Measurements from ENCODE around the gene CDY2B.
"Not testable (repeated sequence)": the region's sequence is repeated elsewhere in the genome, so short reads cannot be mapped to it uniquely, and the experiment has no call there.

The CDY2B gene, protein sequence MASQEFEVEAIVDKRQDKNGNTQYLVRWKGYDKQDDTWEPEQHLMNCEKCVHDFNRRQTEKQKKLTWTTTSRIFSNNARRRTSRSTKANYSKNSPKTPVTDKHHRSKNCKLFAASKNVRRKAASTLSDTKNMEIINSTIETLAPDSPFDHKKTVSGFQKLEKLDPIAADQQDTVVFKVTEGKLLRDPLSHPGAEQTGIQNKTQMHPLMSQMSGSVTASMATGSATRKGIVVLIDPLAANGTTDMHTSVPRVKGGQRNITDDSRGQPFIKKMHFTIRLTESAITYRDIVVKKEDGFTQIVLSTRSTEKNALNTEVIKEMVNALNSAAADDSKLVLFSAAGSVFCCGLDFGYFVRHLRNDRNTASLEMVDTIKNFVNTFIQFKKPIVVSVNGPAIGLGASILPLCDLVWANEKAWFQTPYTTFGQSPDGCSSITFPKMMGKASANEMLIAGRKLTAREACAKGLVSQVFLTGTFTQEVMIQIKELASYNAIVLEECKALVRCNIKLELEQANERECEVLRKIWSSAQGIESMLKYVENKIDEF

DNA sequence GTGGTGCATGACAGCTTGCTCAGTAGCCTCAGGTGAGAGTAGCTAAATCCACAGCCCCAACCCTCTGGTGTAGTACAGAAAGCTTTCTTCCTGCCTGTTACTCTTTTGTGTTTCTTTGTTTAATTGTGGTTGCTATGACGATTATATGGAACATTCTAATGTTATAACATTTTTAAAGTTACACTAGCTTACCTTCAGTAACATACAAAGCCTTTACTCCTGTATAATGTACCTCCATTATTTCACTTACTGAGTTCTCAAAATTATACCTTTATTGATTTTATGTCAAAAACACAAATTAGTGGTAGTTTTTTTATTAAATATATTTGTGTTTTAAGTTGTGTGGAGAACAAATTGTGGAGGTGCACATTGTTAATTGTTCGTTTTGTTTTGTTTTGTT lies at the start of gene CDY2B:
TSS of gene CDY2B (minus strand) at position 101 of the 400 bp plus-strand sequence. CDS start 328 bp downstream, outside the sequence.
- not testable (repeated sequence) for DNase-seq

DNA sequence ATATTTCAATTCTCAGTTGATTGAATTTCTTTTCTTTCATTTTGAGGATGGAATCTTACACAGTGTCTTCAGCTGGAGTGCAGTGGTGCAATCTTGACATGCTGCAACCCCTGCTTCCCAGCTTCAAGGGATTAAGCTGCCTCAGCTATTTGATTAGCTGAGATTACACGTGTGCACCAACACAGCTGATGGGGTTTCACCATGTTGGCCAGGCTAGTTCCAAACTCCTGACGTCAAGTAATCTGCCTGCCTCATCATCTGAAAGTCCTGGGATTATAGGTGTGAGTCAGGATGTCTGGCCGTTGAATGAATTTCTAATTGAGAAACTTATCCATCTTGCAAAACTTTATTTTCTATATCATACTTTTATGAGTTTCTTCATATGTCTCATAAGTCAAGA lies 28.0 kb upstream of the CDY2B start:
- not testable (repeated sequence) for DNase-seq

DNA sequence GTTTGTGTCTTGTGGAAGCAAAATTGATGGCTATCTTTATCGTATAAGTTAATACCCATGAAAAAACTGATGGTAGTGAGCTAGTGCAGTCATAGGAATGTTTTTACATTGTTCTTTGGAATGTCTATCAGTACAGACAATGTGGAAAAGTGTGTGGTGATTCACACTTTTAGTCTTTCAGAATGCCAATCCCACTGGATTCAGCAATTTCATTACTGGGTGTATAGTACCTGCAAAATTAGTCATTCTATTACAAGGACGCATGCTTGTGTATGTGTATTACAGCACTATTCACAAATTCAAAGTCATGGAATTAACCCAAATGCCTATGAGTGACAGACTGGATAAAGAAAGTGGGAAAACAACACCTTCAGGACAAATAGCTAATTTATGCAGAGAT lies 27.3 kb upstream of the CDY2B start:
- not testable (repeated sequence) for DNase-seq

DNA sequence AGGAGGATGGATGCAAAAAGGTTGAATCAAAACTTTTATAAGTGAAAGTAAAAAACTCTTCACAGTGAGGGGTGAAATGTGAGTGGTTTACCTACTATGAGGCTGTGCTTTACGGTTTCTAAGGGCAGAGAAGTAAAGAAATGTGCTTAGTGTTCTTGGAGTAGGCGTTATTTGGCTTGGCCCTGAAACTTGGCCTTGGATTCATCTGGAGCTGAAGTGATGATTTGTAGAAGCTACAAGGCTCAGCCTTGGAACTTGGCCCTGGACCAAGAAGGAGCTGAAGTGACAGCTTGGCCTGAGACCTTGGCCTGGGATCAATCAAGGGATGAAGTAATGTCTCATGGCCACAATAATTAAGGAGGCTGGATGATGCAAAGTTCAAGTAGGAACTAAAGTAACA lies 1.7 kb upstream of the CDY2B start:
- DNase-seq = not testable (repeated sequence)

DNA sequence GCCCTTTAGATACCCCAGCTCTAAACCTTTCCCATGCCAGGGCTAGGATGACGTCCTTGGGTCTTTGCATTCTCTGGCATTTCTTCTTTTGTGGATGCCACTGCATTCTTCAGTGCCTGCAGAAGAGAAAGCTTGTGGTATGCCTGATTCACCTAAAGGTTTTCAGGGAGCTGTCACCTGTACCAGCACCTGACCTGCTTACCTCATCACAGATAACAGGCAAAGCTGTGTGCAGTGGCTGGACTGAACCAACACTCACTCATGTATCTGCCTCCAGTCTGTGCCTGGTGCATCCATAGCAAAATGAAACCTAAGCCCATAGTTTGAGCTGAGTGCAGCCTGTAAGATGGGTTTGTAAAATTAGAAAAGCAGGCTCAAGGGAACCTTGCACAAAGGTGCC lies 3.3 kb downstream of the CDY2B start:
- DNase-seq = not testable (repeated sequence)

DNA sequence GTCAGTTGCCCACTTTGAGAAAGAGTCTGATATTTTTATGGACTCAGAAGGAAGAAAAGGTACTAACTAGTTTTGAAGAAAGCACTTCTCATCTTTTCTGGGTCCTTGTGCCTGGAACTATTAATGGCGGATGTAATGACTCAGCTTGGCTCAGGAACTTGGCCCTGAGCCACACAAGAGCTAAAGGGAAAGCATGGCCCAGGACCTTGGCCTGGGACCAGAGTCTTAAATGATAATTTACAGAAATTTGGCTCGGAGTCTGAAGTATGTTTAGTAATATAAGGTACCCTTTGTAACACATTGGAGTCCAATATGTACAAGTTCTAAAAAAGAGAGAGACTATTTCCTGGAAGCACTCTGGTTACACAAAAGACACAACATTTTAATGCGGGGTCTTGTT lies 4.6 kb downstream of the CDY2B start:
- not testable (repeated sequence) for DNase-seq

DNA sequence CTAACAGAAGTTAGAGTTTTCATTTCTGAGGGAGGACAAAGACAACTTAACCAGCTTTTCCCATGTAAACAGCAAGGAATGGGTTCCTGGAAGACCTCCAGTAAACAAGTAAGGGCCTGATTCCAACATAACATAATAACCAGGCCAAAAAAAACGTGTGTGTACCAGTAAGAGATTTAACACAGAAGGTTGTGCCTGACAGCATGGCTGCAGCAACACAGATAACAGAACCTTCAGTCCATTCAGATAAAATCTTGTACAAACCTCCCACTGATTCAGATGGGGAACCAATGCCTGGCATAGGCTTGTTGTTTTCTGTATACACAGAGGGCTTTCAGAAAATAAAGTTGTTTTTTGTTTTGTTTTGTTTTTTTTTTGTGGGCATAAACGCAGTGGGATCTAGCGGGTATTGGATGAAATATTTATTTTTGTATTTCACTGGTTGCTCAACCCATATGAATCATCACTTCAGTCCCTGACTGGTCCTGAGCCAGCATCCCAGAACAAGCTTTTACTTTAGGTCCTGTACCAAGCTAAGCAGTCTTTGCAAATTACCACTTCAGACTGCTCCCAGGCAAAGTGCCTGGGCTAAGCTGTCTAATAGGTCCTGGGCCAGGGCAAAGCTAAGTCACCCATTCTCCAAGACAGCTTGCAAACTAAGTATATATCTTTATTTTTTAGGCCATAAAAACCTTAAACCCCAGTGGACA lies 8.7 kb downstream of the CDY2B start:
- DNase-seq = not testable (repeated sequence)

DNA sequence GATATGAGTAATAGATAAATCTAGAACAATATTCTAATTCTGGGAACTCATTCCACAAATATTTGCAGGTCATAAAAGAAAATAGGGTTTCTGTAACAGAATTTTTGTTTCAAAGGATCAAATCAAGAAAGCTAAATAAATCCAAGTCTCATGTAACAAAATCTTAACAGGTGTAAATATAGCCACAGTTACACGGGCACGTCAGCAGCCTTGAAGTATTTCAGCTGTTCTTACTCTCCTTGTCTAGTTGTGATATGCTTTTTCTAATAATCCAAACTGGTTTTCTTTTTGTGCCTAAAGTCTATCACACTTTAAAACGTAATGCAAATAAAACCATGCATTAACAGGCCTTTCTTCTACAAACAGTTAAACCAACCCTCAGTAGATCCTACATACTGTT lies 9.3 kb downstream of the CDY2B start:
- DNase-seq = not testable (repeated sequence)

DNA sequence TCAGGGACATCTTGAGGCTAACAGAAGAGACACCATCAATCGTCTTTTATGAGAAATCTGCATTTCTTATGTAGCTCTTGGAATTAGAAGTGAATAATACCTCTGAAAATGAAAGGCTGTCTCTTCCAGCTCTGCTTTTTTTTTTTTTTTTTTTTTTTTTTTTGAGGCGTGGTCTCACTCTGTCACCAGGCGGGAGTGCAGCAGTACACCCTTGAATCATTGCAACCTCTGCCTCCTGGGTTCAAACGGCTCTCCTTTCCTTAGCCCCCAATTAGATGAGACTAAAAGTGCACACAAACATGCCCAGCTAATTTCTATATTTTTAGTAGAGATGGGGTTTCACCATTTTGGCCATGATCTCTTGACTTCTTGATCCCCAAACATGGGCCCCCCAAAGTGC lies 12.2 kb downstream of the CDY2B start:
- DNase-seq = not testable (repeated sequence)

DNA sequence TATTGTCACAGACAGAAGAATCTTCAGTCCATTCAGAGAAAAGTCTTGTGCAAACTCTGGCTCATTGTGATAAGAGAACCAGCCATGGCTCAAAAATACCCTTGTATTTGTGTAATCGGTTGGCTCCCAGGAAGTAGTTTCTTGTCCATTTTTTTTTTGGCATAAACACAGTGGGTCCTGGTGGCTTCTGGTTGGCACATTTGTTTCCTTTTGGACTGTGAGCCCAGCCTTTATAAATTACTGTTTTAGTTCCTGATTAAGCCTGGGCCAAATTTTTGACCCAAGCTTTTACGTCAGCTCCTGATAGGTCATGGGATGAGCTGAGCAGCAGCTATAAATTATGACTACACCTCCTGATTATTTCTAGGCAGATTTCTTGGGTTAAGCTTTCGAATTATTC lies 19.4 kb downstream of the CDY2B start:
- DNase-seq = not testable (repeated sequence)

DNA sequence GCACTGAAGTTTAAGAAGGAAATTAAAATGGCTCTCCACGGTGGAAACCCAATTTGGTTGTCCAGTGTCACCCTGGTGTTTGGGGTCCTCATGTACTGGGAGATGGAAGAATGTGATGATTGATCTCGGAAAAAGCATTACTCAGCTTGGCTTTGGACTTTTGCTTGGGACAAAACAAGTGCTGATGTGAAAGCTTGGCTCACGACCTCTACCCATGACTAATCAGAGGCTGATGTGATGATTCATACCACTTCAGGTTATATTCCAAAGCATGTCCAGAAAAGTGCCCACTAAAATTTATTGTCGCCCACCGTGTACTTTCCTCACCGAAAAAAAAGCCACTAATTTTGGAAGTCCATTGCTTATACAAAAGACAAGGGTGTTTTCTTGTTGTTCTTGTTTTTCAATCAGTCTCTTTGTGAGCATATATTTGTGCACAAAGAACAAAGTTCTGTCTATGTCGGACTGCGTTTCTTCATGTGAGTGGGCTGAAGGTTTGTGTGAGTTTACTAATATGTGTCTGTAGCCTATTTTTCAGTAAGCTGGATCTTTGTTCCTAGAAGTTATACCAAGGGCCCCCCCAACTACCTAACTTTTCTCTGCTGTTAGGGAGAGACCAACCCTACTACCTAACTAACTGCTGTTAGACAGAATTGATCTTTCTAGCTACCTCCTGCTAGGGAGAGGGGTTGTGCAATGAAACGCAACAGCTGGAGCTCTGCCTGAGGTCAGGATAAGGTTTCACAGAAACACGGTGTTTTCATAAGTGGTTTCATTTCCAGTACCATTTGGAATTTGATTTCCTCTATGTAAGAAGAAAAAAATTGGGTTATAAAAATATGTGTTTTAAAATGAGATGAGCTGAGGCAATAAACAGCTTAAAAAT lies 22.8 kb downstream of the CDY2B start:
- not testable (repeated sequence) for DNase-seq

DNA sequence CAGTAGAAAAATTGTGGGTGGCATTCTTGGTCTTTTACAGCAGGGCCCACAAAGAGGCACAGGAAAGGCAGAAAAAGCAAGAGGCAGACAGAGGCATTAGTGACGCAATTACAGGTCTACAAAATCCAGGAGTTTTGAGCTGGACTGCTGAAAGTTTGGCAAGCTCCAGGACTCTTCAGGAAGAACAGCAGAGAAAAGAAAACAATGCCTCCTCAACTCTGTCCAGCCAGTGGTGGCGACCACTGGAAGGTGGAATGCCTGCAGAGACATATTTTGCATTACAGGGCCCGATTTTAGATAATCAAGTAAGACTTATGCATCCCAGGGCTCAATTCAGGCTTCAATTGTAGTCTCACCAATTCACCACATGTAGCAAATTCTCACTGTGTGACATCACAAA lies 23.5 kb downstream of the CDY2B start:
- not testable (repeated sequence) for DNase-seq

DNA sequence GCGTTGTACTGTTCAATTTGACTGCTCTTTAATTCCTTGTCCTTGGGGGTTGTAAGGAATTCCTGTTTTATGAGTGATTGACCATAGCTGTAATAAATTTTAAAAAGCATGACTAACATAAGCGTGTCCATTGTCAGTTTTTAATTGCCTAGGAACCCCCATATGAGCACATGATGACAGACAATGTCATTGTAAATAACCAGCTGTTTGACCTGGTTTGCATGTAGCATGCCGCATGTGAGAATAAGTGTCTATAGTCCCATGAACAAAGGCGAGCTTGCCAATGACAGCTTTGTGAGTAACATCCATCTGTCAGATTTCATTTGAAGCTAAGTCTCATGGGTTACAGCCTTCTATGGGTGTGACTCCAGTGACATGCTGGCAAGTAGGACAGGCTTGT lies 30.9 kb downstream of the CDY2B start:
- DNase-seq = not testable (repeated sequence)

DNA sequence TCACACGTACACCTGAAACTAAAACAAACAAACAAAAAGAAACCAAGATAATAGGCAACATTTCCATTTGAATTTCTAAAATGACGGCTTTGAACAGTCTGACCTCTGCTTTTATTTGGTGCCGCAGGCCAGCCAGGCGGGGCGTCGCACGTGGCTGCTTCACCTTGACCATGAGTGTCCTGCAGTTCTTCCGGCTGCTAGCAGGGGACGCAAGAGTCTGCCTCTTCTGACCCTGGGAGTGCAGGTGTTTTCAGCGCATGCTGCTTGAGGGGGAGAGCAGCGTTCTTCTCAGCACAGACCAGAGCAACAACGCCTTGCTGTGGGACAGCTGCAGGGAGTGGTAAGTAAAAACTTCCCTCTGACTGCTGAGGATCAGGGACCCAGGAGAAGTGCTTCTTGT lies 47.9 kb downstream of the CDY2B start:
- DNase-seq = not testable (repeated sequence)

Data from activated CD4-positive, alpha-beta T cell treated with anti-CD3 and anti-CD28 coated beads, Interleukin-2, amount 50 U/mL, for 48 hours (primary cell).